HepG2 (cell line): ENCODE data around the gene CLCN2. TPM values are rescaled to one million over a fixed set of nuclear protein-coding genes. Genes with fewer than 3 reads are reported as not detected.

Experiments
- BORCS8-MEF2B ChIP-seq: sonication (generic); formaldehyde crosslinking; IDR thresholded peaks from 2 replicates; pipeline ENCODE4 v1.8.0; 2022; ENCODE audit warnings: mild to moderate bottlenecking, missing genetic modification reagents
- CEBPG ChIP-seq: IDR thresholded peaks from 2 replicates; pipeline ENCODE4 v1.6.1; 2016
- EZH2 ChIP-seq: conservative IDR thresholded peaks from 2 replicates; pipeline ENCODE4 v1.6.1; 2012; ENCODE audit warnings: mild to moderate bottlenecking, low read depth, low read length, moderate library complexity
- GFI1 ChIP-seq: sonication (generic); formaldehyde crosslinking; IDR thresholded peaks from 2 replicates; pipeline ENCODE4 v1.5.0; 2020; ENCODE audit warnings: missing genetic modification reagents, mild to moderate bottlenecking, borderline replicate concordance
- HINFP ChIP-seq: sonication (generic); formaldehyde crosslinking; IDR thresholded peaks from 2 replicates; pipeline ENCODE4 v1.4.0; 2020; ENCODE audit warnings: low read depth, mild to moderate bottlenecking, missing genetic modification reagents
- HOXA5 ChIP-seq: sonication (generic); formaldehyde crosslinking; IDR thresholded peaks from 2 replicates; pipeline ENCODE4 v1.4.0; 2020; ENCODE audit warnings: missing genetic modification reagents
- KMT2B ChIP-seq: IDR thresholded peaks from 2 replicates; pipeline ENCODE4 v1.6.1; 2016; ENCODE audit warnings: missing genetic modification reagents, missing compliant biosample characterization
- MAFK ChIP-seq, 2 experiments: IDR thresholded peaks in 1 of 2; conservative IDR thresholded peaks in 1 of 2; 2 replicates each; pipeline ENCODE4 v1.6.1; 2011; ENCODE audit warnings: improper control_type of control experiment in 2 of 2, low read length in 2 of 2
- MAZ ChIP-seq, 2 experiments: sonication (generic) in 1 of 2; formaldehyde crosslinking in 1 of 2; IDR thresholded peaks; 2 replicates each; pipeline versions ENCODE4 v1.5.0 to v1.6.1; 2012 to 2020; ENCODE audit warnings: low read depth in 2 of 2, mild to moderate bottlenecking in 2 of 2, borderline replicate concordance in 1 of 2, improper control_type of control experiment in 1 of 2, low read length in 1 of 2, missing genetic modification reagents in 1 of 2, moderate library complexity in 1 of 2
- MLXIP ChIP-seq: sonication (generic); formaldehyde crosslinking; IDR thresholded peaks from 2 replicates; pipeline ENCODE4 v1.9.0; 2021; ENCODE audit warnings: missing genetic modification reagents, borderline replicate concordance
- NCOA2 ChIP-seq: sonication (generic); formaldehyde crosslinking; IDR thresholded peaks from 2 replicates; pipeline ENCODE4 v1.8.0; 2022; ENCODE audit warnings: inconsistent platforms
- PAF1 ChIP-seq: IDR thresholded peaks from 2 replicates; pipeline ENCODE4 v1.6.1; 2016; ENCODE audit warnings: missing genetic modification reagents, missing compliant biosample characterization
- SRSF4 ChIP-seq: fragments of 200-400 bp; formaldehyde crosslinking; IDR thresholded peaks from one replicate; pipeline ENCODE4 v1.6.1; 2018; ENCODE audit warnings: mild to moderate bottlenecking, low read depth, low read length, moderate library complexity; ENCODE audit not compliant: poor library complexity, severe bottlenecking
- SRY ChIP-seq: sonication (generic); formaldehyde crosslinking; IDR thresholded peaks from 2 replicates; pipeline ENCODE4 v1.8.0; 2022; ENCODE audit warnings: mild to moderate bottlenecking, missing genetic modification reagents
- TARDBP ChIP-seq: sonication (generic); formaldehyde crosslinking; IDR thresholded peaks from 2 replicates; pipeline ENCODE4 v1.8.0; 2022; ENCODE audit warnings: mild to moderate bottlenecking, missing genetic modification reagents
- ZBTB33 ChIP-seq: sonication (generic); formaldehyde crosslinking; IDR thresholded peaks from 2 replicates; pipeline ENCODE4 v1.4.0; 2020; ENCODE audit warnings: missing genetic modification reagents
- ZKSCAN5 ChIP-seq: sonication (generic); formaldehyde crosslinking; IDR thresholded peaks from 2 replicates; pipeline ENCODE4 v1.5.1; 2020; ENCODE audit warnings: mild to moderate bottlenecking, missing genetic modification reagents
- ZNF20 ChIP-seq: sonication (generic); formaldehyde crosslinking; IDR thresholded peaks from 2 replicates; pipeline ENCODE4 v1.4.0; 2020; ENCODE audit warnings: mild to moderate bottlenecking, moderate library complexity, missing genetic modification reagents
- ZNF232 ChIP-seq: sonication (generic); formaldehyde crosslinking; IDR thresholded peaks from 2 replicates; pipeline ENCODE4 v1.4.0; 2020; ENCODE audit warnings: missing genetic modification reagents, borderline replicate concordance
- ZNF326 ChIP-seq: sonication (generic); formaldehyde crosslinking; IDR thresholded peaks from 2 replicates; pipeline ENCODE4 v1.4.0; 2020; ENCODE audit warnings: missing genetic modification reagents, borderline replicate concordance
- ZNF747 ChIP-seq: sonication (generic); formaldehyde crosslinking; IDR thresholded peaks from 2 replicates; pipeline ENCODE4 v1.8.1; 2023; ENCODE audit warnings: missing genetic modification reagents, mild to moderate bottlenecking, borderline replicate concordance
- ZNF780A ChIP-seq: sonication (generic); formaldehyde crosslinking; IDR thresholded peaks from 2 replicates; pipeline ENCODE4 v1.8.0; 2022; ENCODE audit warnings: mild to moderate bottlenecking, missing genetic modification reagents, moderate library complexity
- ZNF841 ChIP-seq: sonication (generic); formaldehyde crosslinking; IDR thresholded peaks from 2 replicates; pipeline ENCODE4 v1.8.1; 2023; ENCODE audit warnings: missing genetic modification reagents, borderline replicate concordance
- ZSCAN31 ChIP-seq: sonication (generic); formaldehyde crosslinking; IDR thresholded peaks from 2 replicates; pipeline ENCODE4 v1.5.0; 2020; ENCODE audit warnings: low read depth, mild to moderate bottlenecking, missing genetic modification reagents
- polyA plus RNA-seq, 8 experiments: library from polyadenylated mRNA; depleted of rRNA in 3 of 8; stranded (reverse) in 7 of 8; unstranded in 1 of 8; fragments of >200 nt; fragmentation: Illumina TruSeq in 4 of 8; extraction: Trizol in 4 of 8; gene quantifications; 2 replicates each; pipeline versions ENCODE4 v1.2.1 to v1.2.3, GENCODE V29; 2011 to 2016; ENCODE audit warnings: low read depth in 4 of 8, missing spikeins in 1 of 8, mixed read lengths in 1 of 8; ENCODE audit not compliant: insufficient read depth in 1 of 8
- total RNA-seq, 5 experiments: library from RNA; depleted of rRNA; stranded (reverse); fragments of >200 nt; fragmentation: Illumina TruSeq; extraction: Trizol; gene quantifications; 2 replicates each; pipeline ENCODE4 v1.2.3, GENCODE V29; 2016; ENCODE audit warnings: low read depth in 1 of 5

CLCN2 gene
- total and polyA plus RNA-seq, 2 of the 13 experiments (the other 11 are each of a cell fraction or from before 2014, with no cell fraction given) = 11.4 to 13.5 TPM

- TF ChIP-seq MLXIP (no peak), GFI1 (CRISPR knock-in tag) (no peak), ZNF232 (no peak), ZNF841 (CRISPR knock-in tag) (no peak), NCOA2 (CRISPR knock-in tag) (peak; percentile 29; the same call in 1 of the 2 replicates), EZH2 (no peak), MAZ (IDR thresholded peaks at IDR 0.05; ENCODE audit: borderline replicate concordance, low read depth, low read length) (no peak), MAZ (CRISPR knock-in tag; IDR thresholded peaks at IDR 0.05; ENCODE audit: low read depth) (no peak), HINFP (CRISPR knock-in tag) (no peak), ZBTB33 (CRISPR knock-in tag) (no peak), KMT2B (no peak), PAF1 (CRISPR knock-in tag) (no peak), SRSF4 (no peak), BORCS8-MEF2B (CRISPR knock-in tag) (peak; percentile 48; the same call in 1 of the 2 replicates), ZNF780A (CRISPR knock-in tag) (no peak), TARDBP (CRISPR knock-in tag) (peak; percentile 65; the same call in 1 of the 2 replicates), MAFK (conservative IDR thresholded peaks at IDR 0.05 in 1 of 2, IDR thresholded peaks at IDR 0.05 in 1 of 2; ENCODE audit: low read length in 2 of 2) (no peak), ZNF326 (CRISPR knock-in tag) (no peak), ZSCAN31 (CRISPR knock-in tag) (no peak), ZNF20 (no peak), HOXA5 (CRISPR knock-in tag) (no peak), CEBPG (CRISPR knock-in tag) (no peak), ZNF747 (no peak), SRY (CRISPR knock-in tag) (no peak), ZKSCAN5 (CRISPR knock-in tag) (no peak)
Measured at GRCh38 chr3:184345317-184346144, 15.9 kb downstream of the CLCN2 start (continued).
